ENCODE results near the gene MTG2. TPM values are rescaled to one million over a fixed set of nuclear protein-coding genes. Genes with fewer than 3 reads are reported as not detected.

Gene MTG2
- polyA plus RNA-seq, 1 donor (not counting 4 experiments of a cell fraction or from before 2014, with no cell fraction given) = 24.7 TPM

DNA sequence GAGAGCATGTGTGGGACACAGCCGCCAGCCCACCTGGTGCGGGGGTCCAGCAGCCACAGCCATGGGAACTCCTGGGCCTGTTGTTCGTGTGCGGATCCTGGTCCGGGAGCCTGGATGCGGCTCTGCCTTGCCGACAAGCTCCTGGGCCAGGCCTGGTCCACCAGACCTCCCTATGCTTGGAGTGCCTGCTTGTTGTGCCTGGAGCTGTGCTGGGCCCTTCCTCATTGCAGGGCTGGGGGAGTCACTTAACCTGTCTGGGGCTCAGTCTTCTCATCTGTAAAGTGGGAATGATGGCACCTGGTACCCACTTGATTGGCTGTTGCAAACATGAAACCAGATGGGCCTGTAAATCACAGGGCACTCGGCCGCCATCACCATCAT lies 52.9 kb downstream of the MTG2 start:
- H4K20me1 ChIP-seq (ENCODE audit: control insufficient read depth, extremely low read depth, insufficient read depth, low read length) = peaks cover 2% of the 10 kb centered on the region
- FAIRE-seq = no peak
- H3K9me3 ChIP-seq (ENCODE audit: control insufficient read depth, low read depth, low read length) = peaks cover 4% of the 10 kb centered on the region
- DNase-seq (ENCODE audit: low read depth, low spot score) = no peak
- peaks cover 5% of the 10 kb centered on the region for H3K9me1 ChIP-seq (ENCODE audit: control insufficient read depth, extremely low read depth, insufficient read depth, low read length)
- peaks cover 0 to 1% of the 10 kb centered on the region in 2 experiments for H3K36me3 ChIP-seq (ENCODE audit: control insufficient read depth in 2 of 2, extremely low read depth in 1 of 2, insufficient read depth in 2 of 2, low read length in 2 of 2)
- H3K4me2 ChIP-seq (ENCODE audit: control insufficient read depth, extremely low read depth, insufficient read depth, low read depth, low read length) = no peak overlapping the region
- H3K27me3 ChIP-seq (ENCODE audit: control insufficient read depth, extremely low read depth, insufficient read depth, low read length) = peaks cover 33% of the 10 kb centered on the region
- dilution Hi-C loops (cut with MboI; ENCODE audit: extremely low pct_ligation_motif_present, low sequenced_read_pairs) = no loop called here
- no peak overlapping the region for H3K4me3 ChIP-seq (ENCODE audit: control insufficient read depth in 2 of 3, extremely low read depth in 1 of 3, insufficient read depth in 2 of 3, low read depth in 1 of 3, low read length in 3 of 3)
- no peak for TF ChIP-seq EZH2 (IDR thresholded peaks at IDR 0.05; ENCODE audit: low read length)
- TF ChIP-seq, protein P1, sequence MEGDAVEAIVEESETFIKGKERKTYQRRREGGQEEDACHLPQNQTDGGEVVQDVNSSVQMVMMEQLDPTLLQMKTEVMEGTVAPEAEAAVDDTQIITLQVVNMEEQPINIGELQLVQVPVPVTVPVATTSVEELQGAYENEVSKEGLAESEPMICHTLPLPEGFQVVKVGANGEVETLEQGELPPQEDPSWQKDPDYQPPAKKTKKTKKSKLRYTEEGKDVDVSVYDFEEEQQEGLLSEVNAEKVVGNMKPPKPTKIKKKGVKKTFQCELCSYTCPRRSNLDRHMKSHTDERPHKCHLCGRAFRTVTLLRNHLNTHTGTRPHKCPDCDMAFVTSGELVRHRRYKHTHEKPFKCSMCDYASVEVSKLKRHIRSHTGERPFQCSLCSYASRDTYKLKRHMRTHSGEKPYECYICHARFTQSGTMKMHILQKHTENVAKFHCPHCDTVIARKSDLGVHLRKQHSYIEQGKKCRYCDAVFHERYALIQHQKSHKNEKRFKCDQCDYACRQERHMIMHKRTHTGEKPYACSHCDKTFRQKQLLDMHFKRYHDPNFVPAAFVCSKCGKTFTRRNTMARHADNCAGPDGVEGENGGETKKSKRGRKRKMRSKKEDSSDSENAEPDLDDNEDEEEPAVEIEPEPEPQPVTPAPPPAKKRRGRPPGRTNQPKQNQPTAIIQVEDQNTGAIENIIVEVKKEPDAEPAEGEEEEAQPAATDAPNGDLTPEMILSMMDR (optimal IDR thresholded peaks at IDR 0.05 in 1 of 3, IDR thresholded peaks at IDR 0.05 in 1 of 3, conservative IDR thresholded peaks at IDR 0.05 in 1 of 3; ENCODE audit: extremely low read depth in 1 of 3, insufficient read depth in 2 of 3, low read length in 3 of 3) = no peak
- H3K79me2 ChIP-seq (ENCODE audit: control insufficient read depth, insufficient read depth, low read length) = peaks cover 18% of the 10 kb centered on the region
- no peak overlapping the region for H2AFZ ChIP-seq (ENCODE audit: control insufficient read depth, low read length)
- no peak overlapping the region for H3K9ac ChIP-seq (ENCODE audit: control insufficient read depth, extremely low read depth, insufficient read depth, low read length)
- no peak overlapping the region for H3K27ac ChIP-seq (ENCODE audit: control insufficient read depth, insufficient read depth, low read length)
- peaks cover 20% of the 10 kb centered on the region for H3K4me1 ChIP-seq (ENCODE audit: control insufficient read depth, extremely low read depth, insufficient read depth, low read length)

GRCh38 chr20:62236200-62236599 lies 53.4 kb downstream of the MTG2 start:
- peaks cover 7% of the 10 kb centered on the region for H3K9me1 ChIP-seq (ENCODE audit: control insufficient read depth, extremely low read depth, insufficient read depth, low read length)
- no peak overlapping the region for H3K4me3 ChIP-seq (ENCODE audit: control insufficient read depth in 2 of 3, extremely low read depth in 1 of 3, insufficient read depth in 2 of 3, low read depth in 1 of 3, low read length in 3 of 3)
- DNase-seq (ENCODE audit: low read depth, low spot score) (no peak), FAIRE-seq (no peak)
- dilution Hi-C loops (cut with MboI; ENCODE audit: extremely low pct_ligation_motif_present, low sequenced_read_pairs) = no loop called here
- H3K36me3 ChIP-seq (ENCODE audit: control insufficient read depth in 2 of 2, extremely low read depth in 1 of 2, insufficient read depth in 2 of 2, low read length in 2 of 2) = peaks cover 0 to 5% of the 10 kb centered on the region in 2 experiments
- peaks cover 4% of the 10 kb centered on the region for H4K20me1 ChIP-seq (ENCODE audit: control insufficient read depth, extremely low read depth, insufficient read depth, low read length)
- H2AFZ ChIP-seq (ENCODE audit: control insufficient read depth, low read length) = no peak overlapping the region
- peaks cover 20% of the 10 kb centered on the region for H3K79me2 ChIP-seq (ENCODE audit: control insufficient read depth, insufficient read depth, low read length)
- TF ChIP-seq EZH2 (IDR thresholded peaks at IDR 0.05; ENCODE audit: low read length) = no peak
- TF ChIP-seq, protein P1 (optimal IDR thresholded peaks at IDR 0.05 in 1 of 3, IDR thresholded peaks at IDR 0.05 in 1 of 3, conservative IDR thresholded peaks at IDR 0.05 in 1 of 3; ENCODE audit: extremely low read depth in 1 of 3, insufficient read depth in 2 of 3, low read length in 3 of 3) = no peak
- H3K9ac ChIP-seq (ENCODE audit: control insufficient read depth, extremely low read depth, insufficient read depth, low read length) = no peak overlapping the region
- peaks cover 24% of the 10 kb centered on the region for H3K4me1 ChIP-seq (ENCODE audit: control insufficient read depth, extremely low read depth, insufficient read depth, low read length)
- H3K27ac ChIP-seq (ENCODE audit: control insufficient read depth, insufficient read depth, low read length) = no peak overlapping the region
- peaks cover 33% of the 10 kb centered on the region for H3K27me3 ChIP-seq (ENCODE audit: control insufficient read depth, extremely low read depth, insufficient read depth, low read length)
- no peak overlapping the region for H3K4me2 ChIP-seq (ENCODE audit: control insufficient read depth, extremely low read depth, insufficient read depth, low read depth, low read length)
- H3K9me3 ChIP-seq (ENCODE audit: control insufficient read depth, low read depth, low read length) = peaks cover 4% of the 10 kb centered on the region

Data from keratinocyte (primary cell).